ENCODE results near the gene TEX30. TPM values are rescaled to one million over a fixed set of nuclear protein-coding genes. Genes with fewer than 3 reads are reported as not detected.

Gene TEX30
- 8.0 to 8.9 TPM (median 8.4 TPM) in 3 replicates for total RNA-seq (2021)
- Bru-seq, nascent RNA, result percentile 84 among the genes with signal in this experiment
- long read RNA-seq, experiment 1, transcript TEX30-202 (5 exons, 1,038 nt), result minor isoform, 8 of 42 reads
- long read RNA-seq, experiment 1, transcript TEX30-206 (6 exons, 1,165 nt), result major isoform, 19 of 42 reads
- long read RNA-seq, experiment 1, partial matches to known transcripts, result 1 of 42 reads
- long read RNA-seq, experiment 1, other reads (novel, unspliced or antisense), result 7 of 42 reads
- long read RNA-seq, experiment 2, transcript TEX30-206 (6 exons, 1,165 nt), result major isoform, 8 of 17 reads
- long read RNA-seq, experiment 2, partial matches to known transcripts, result 1 of 17 reads
- long read RNA-seq, experiment 2, other reads (novel, unspliced or antisense), result 2 of 17 reads
- long read RNA-seq, experiment 3, transcript TEX30-206 (6 exons, 1,165 nt), result major isoform, 51 of 73 reads
- long read RNA-seq, experiment 3, transcript TEX30-205 (5 exons, 959 nt), result minor isoform, 5 of 73 reads
- long read RNA-seq, experiment 3, transcript TEX30-202 (5 exons, 1,038 nt), result minor isoform, 7 of 73 reads
- long read RNA-seq, experiment 3, partial matches to known transcripts, result 0 of 73 reads
- long read RNA-seq, experiment 3, other reads (novel, unspliced or antisense), result 10 of 73 reads

GRCh38 chr13:102773441-102774213, at the start of gene TEX30:
Gene TEX30, minus strand, starts transcription at chr13:102773786. Its CDS starts 3,760 bp downstream, at chr13:102770026.
- H3K4me1 Mint-ChIP-seq, result peaks cover 7% of the 10 kb centered on the region
- H3K27ac Mint-ChIP-seq, result peak within 1 kb of the TSS; percentile 74
- peak within 1 kb of the TSS; percentile 86 for H3K4me3 Mint-ChIP-seq
- POLR2A ChIA-PET, result interaction anchor here (0.8 to 1.6 kb wide), 3 partner anchors 27 to 182 kb away, joined by 4 to 7 read pairs (median 4); no protein-coding TSS in a partner anchor
- H3K9me3 Mint-ChIP-seq, result no peaks in the 10 kb centered on the region
- H3K36me3 Mint-ChIP-seq, result no peaks in the 10 kb centered on the region
- peaks cover 25% of the 10 kb centered on the region for H3K27me3 Mint-ChIP-seq (ENCODE audit: low read depth)
- CTCF ChIA-PET, result interaction anchor here (1.0 to 1.8 kb wide), 3 partner anchors 15 to 97 kb away, joined by 3 to 9 read pairs (median 4); no protein-coding TSS in a partner anchor
- DNase-seq (ENCODE audit: low spot score) (peak; percentile 78), ATAC-seq (peak; percentile 92)
- TF ChIP-seq NR2C2 (CRISPR knock-in tag; IDR thresholded peaks at IDR 0.05) (peak; percentile 65), ZNF317 (CRISPR knock-in tag; IDR thresholded peaks at IDR 0.05; ENCODE audit: borderline replicate concordance, low read depth) (peak; percentile 68; the same call in 1 of the 2 replicates), ZNF232 (CRISPR knock-in tag; IDR thresholded peaks at IDR 0.05) (peak; percentile 97), ZBTB43 (CRISPR knock-in tag; IDR thresholded peaks at IDR 0.05) (peak; percentile 97; the same call in 1 of the 2 replicates), E2F1 (CRISPR knock-in tag; IDR thresholded peaks at IDR 0.05) (peak; percentile 84; the same call in 1 of the 2 replicates), ZNF138 (CRISPR knock-in tag; conservative IDR thresholded peaks at IDR 0.05) (peak; percentile 97), PRRX2 (CRISPR knock-in tag; IDR thresholded peaks at IDR 0.05) (no peak), FOXP4 (CRISPR knock-in tag; IDR thresholded peaks at IDR 0.05) (peak; percentile 95), SMAD3 (CRISPR knock-in tag; IDR thresholded peaks at IDR 0.05; ENCODE audit: borderline replicate concordance) (peak; percentile 91), ZSCAN18 (CRISPR knock-in tag; IDR thresholded peaks at IDR 0.05) (no peak), FOXK1 (CRISPR knock-in tag; IDR thresholded peaks at IDR 0.05) (peak; percentile 94), FOXJ3 (CRISPR knock-in tag; IDR thresholded peaks at IDR 0.05; ENCODE audit: borderline replicate concordance) (no peak), EMX1 (CRISPR knock-in tag; IDR thresholded peaks at IDR 0.05) (peak; percentile 34; the same call in 1 of the 2 replicates), AR (CRISPR knock-in tag; IDR thresholded peaks at IDR 0.05) (no peak), ZNF263 (CRISPR knock-in tag; IDR thresholded peaks at IDR 0.05; ENCODE audit: low read depth) (peak; percentile 76), ETV6 (CRISPR knock-in tag; IDR thresholded peaks at IDR 0.05) (peak; percentile 97), USF2 (CRISPR knock-in tag; IDR thresholded peaks at IDR 0.05) (peak; percentile 51), TCF7 (CRISPR knock-in tag; IDR thresholded peaks at IDR 0.05; ENCODE audit: low read depth) (peak; percentile 90; the same call in 1 of the 2 replicates), RELA (CRISPR knock-in tag; IDR thresholded peaks at IDR 0.05; ENCODE audit: borderline replicate concordance) (peak; percentile 39; the same call in 1 of the 2 replicates), RORB (CRISPR knock-in tag; IDR thresholded peaks at IDR 0.05) (no peak), ZNF396 (CRISPR knock-in tag; IDR thresholded peaks at IDR 0.05; ENCODE audit: borderline replicate concordance) (no peak), ESRRA (CRISPR knock-in tag; IDR thresholded peaks at IDR 0.05; ENCODE audit: borderline replicate concordance) (peak; percentile 88), SOX15 (CRISPR knock-in tag; IDR thresholded peaks at IDR 0.05) (no peak), IRF1 (CRISPR knock-in tag; IDR thresholded peaks at IDR 0.05) (peak; percentile 96)

Measured in WTC11 (cell line).